Duodenal mucosa (tissue), 2 donors: ENCODE measurements around the gene IL27RA.

Experiments
- H3K27ac ChIP-seq: one replicate; pipeline ENCODE4 v1.7.0; 2013; ENCODE audit warnings: low read depth, low read length
- H3K27me3 ChIP-seq, 2 donors: one replicate each; pipeline ENCODE4 v1.7.0; 2013; ENCODE audit warnings: low read length in 2 of 2, control low read depth in 1 of 2; ENCODE audit not compliant: insufficient read depth in 2 of 2, control insufficient read depth in 1 of 2
- H3K36me3 ChIP-seq, 2 donors: one replicate each; pipeline ENCODE4 v1.7.0; 2013; ENCODE audit warnings: low read length in 2 of 2, control low read depth in 1 of 2; ENCODE audit not compliant: insufficient read depth in 2 of 2, control insufficient read depth in 1 of 2
- H3K4me1 ChIP-seq, 2 donors: one replicate each; pipeline ENCODE4 v1.7.0; 2013; ENCODE audit warnings: low read length in 2 of 2, control low read depth in 1 of 2; ENCODE audit not compliant: insufficient read depth in 2 of 2, control insufficient read depth in 1 of 2
- H3K4me3 ChIP-seq, 2 donors: one replicate each; pipeline ENCODE4 v1.7.0; 2013; ENCODE audit warnings: low read length in 2 of 2, low read depth in 1 of 2
- H3K9ac ChIP-seq, 2 donors: one replicate each; pipeline ENCODE4 v1.7.0; 2013; ENCODE audit warnings: low read length in 2 of 2, low read depth in 1 of 2
- H3K9me3 ChIP-seq, 2 donors: one replicate each; pipeline ENCODE4 v1.7.0; 2013; ENCODE audit warnings: low read length in 2 of 2, control low read depth in 1 of 2; ENCODE audit not compliant: control insufficient read depth in 1 of 2

IL27RA gene

GRCh38 chr19:14059093-14059480 lies 27.5 kb downstream of the IL27RA start:
- H3K4me1 ChIP-seq: peaks cover 20 to 21% of the 10 kb centered on the region in 2 donors
- peaks cover 11 to 22% of the 10 kb centered on the region in 2 donors for H3K27me3 ChIP-seq
- H3K4me3 ChIP-seq: no peak overlapping the region
- no peak overlapping the region for H3K9ac ChIP-seq
- no peak overlapping the region for H3K27ac ChIP-seq
- H3K36me3 ChIP-seq: no peaks in the 10 kb centered on the region
- no peaks in the 10 kb centered on the region for H3K9me3 ChIP-seq

GRCh38 chr19:14059652-14060155 lies 28.1 kb downstream of the IL27RA start:
- H3K4me1 ChIP-seq: peaks cover 20 to 21% of the 10 kb centered on the region in 2 donors
- no peaks in the 10 kb centered on the region for H3K36me3 ChIP-seq
- H3K27me3 ChIP-seq: peaks cover 11 to 22% of the 10 kb centered on the region in 2 donors
- no peak overlapping the region for H3K9ac ChIP-seq
- no peaks in the 10 kb centered on the region for H3K9me3 ChIP-seq
- no peak overlapping the region for H3K4me3 ChIP-seq
- H3K27ac ChIP-seq: no peak overlapping the region

GRCh38 chr19:14061081-14061749 lies 29.7 kb downstream of the IL27RA start:
- peak overlapping the region in 1 of 2 donors; percentile 55 for H3K4me3 ChIP-seq
- no peaks in the 10 kb centered on the region for H3K36me3 ChIP-seq
- H3K9ac ChIP-seq: no peak overlapping the region

GRCh38 chr19:14061751-14062557 lies 30.4 kb downstream of the IL27RA start, which contains the start of gene PALM3:
Gene PALM3, minus strand, starts transcription at chr19:14062076. Its CDS starts 96 bp downstream, at chr19:14061980.
- H3K36me3 ChIP-seq: no peaks in the 10 kb centered on the region
- H3K9me3 ChIP-seq: no peaks in the 10 kb centered on the region
- H3K27ac ChIP-seq: no peak within 1 kb of the TSS
- H3K9ac ChIP-seq: no peak within 1 kb of the TSS
- peaks cover 20 to 21% of the 10 kb centered on the region in 2 donors for H3K4me1 ChIP-seq
- peaks cover 11 to 22% of the 10 kb centered on the region in 2 donors for H3K27me3 ChIP-seq
- H3K4me3 ChIP-seq: peak within 1 kb of the TSS in 1 of 2 donors; percentile 55

More at GRCh38 chr19:14061081-14061749, 29.7 kb downstream of the IL27RA start:
- H3K9me3 ChIP-seq: no peaks in the 10 kb centered on the region
- no peak overlapping the region for H3K27ac ChIP-seq
- H3K27me3 ChIP-seq: peaks cover 11 to 22% of the 10 kb centered on the region in 2 donors
- peaks cover 20 to 21% of the 10 kb centered on the region in 2 donors for H3K4me1 ChIP-seq

GRCh38 chr19:14062558-14062855 lies 30.9 kb downstream of the IL27RA start:
- H3K4me3 ChIP-seq: no peak overlapping the region
- H3K27ac ChIP-seq: no peak overlapping the region
- peaks cover 11 to 22% of the 10 kb centered on the region in 2 donors for H3K27me3 ChIP-seq

GRCh38 chr19:14063105-14063504 lies 31.5 kb downstream of the IL27RA start:
- H3K27me3 ChIP-seq: peaks cover 9 to 19% of the 10 kb centered on the region in 2 donors
- H3K36me3 ChIP-seq: no peaks in the 10 kb centered on the region
- no peak overlapping the region for H3K4me3 ChIP-seq
- H3K9ac ChIP-seq: no peak overlapping the region
- peaks cover 18 to 21% of the 10 kb centered on the region in 2 donors for H3K4me1 ChIP-seq
- H3K9me3 ChIP-seq: no peaks in the 10 kb centered on the region
- H3K27ac ChIP-seq: no peak overlapping the region

More at GRCh38 chr19:14062558-14062855, 30.9 kb downstream of the IL27RA start:
- Histone ChIP-seq H3K36me3 (no peaks in the 10 kb centered on the region), H3K4me1 (peaks cover 20 to 21% of the 10 kb centered on the region in 2 donors), H3K9ac (no peak overlapping the region), H3K9me3 (no peaks in the 10 kb centered on the region)

- no peaks in the 10 kb centered on the region for H3K9me3 ChIP-seq
- H3K36me3 ChIP-seq: no peaks in the 10 kb centered on the region
- no peak overlapping the region for H3K4me3 ChIP-seq
- no peak overlapping the region for H3K9ac ChIP-seq
- H3K4me1 ChIP-seq: peaks cover 9 to 11% of the 10 kb centered on the region in 2 donors
- no peaks in the 10 kb centered on the region for H3K27me3 ChIP-seq
- H3K27ac ChIP-seq: no peak overlapping the region
These were observed 34.6 kb downstream of the IL27RA start for GRCh38 chr19:14066134-14066533.

GRCh38 chr19:14070268-14071050 lies 38.9 kb downstream of the IL27RA start:
- H3K9ac ChIP-seq: no peak overlapping the region
- H3K4me1 ChIP-seq: peaks cover 3 to 26% of the 10 kb centered on the region in 2 donors
- no peaks in the 10 kb centered on the region for H3K27me3 ChIP-seq
- no peak overlapping the region for H3K4me3 ChIP-seq
- no peaks in the 10 kb centered on the region for H3K9me3 ChIP-seq
- no peaks in the 10 kb centered on the region for H3K36me3 ChIP-seq
- H3K27ac ChIP-seq: no peak overlapping the region

- Histone ChIP-seq H3K9me3 (no peaks in the 10 kb centered on the region), H3K27me3 (no peaks in the 10 kb centered on the region), H3K27ac (peak within 1 kb of the TSS; percentile 97), H3K4me3 (peak within 1 kb of the TSS; percentile 78 to 97), H3K9ac (peak within 1 kb of the TSS; percentile 94 to 98), H3K36me3 (no peaks in the 10 kb centered on the region), H3K4me1 (peaks cover 3 to 27% of the 10 kb centered on the region in 2 donors)
These were observed 41.1 kb downstream of the IL27RA start, which contains the start of gene MISP3 for GRCh38 chr19:14072535-14073260. Gene MISP3, plus strand, starts transcription at chr19:14072786. Its CDS starts 524 bp downstream, at chr19:14073310.
